ENCODE measurements around the gene TRPM3. TPM values are rescaled to one million over a fixed set of nuclear protein-coding genes. Genes with fewer than 3 reads are reported as not detected.
"Not testable (repeated sequence)": the region's sequence is repeated elsewhere in the genome, so short reads cannot be mapped to it uniquely, and the experiment has no call there.

Gene TRPM3
- polyA plus RNA-seq, 3 donors, result not detected

- Histone ChIP-seq H3K27me3 (ENCODE audit: control insufficient read depth in 2 of 2, insufficient read depth in 2 of 2, low read length in 2 of 2) (no peaks in the 10 kb centered on the region), H3K4me1 (ENCODE audit: control insufficient read depth in 1 of 2, insufficient read depth in 2 of 2, low read length in 2 of 2) (no peaks in the 10 kb centered on the region), H3K4me3 (replicated peaks in 1 of 3; ENCODE audit: low read depth in 2 of 3, low read length in 3 of 3) (no peak overlapping the region), H3K36me3 (replicated peaks in 1 of 2; ENCODE audit: control insufficient read depth in 1 of 2, insufficient read depth in 2 of 2, low read length in 2 of 2) (no peaks in the 10 kb centered on the region), H2AFZ (ENCODE audit: insufficient read depth, low read depth, low read length, poor library complexity, severe bottlenecking) (no peak overlapping the region), H3K9me3 (replicated peaks in 1 of 2; ENCODE audit: control insufficient read depth in 1 of 2, insufficient read depth in 1 of 2, low read length in 2 of 2) (no peaks in the 10 kb centered on the region), H3K9ac (ENCODE audit: insufficient read depth, low read length, poor library complexity, severe bottlenecking) (no peak overlapping the region), H3K4me2 (replicated peaks; ENCODE audit: extremely low read depth, low read length, poor library complexity, severe bottlenecking) (no peak overlapping the region), H3K27ac (ENCODE audit: low read depth in 1 of 2, low read length in 2 of 2) (no peak overlapping the region), H4K20me1 (ENCODE audit: insufficient read depth, low read length) (no peaks in the 10 kb centered on the region), H3K79me2 (ENCODE audit: insufficient read depth, low read length) (no peaks in the 10 kb centered on the region)
- intact Hi-C loops (cut with micrococcal nuclease), result no loop called here
- Mint-ChIP-seq H3K9me3 (peaks cover 0 to 9% (median 0%) of the 10 kb centered on the region in 7 donors), H3K27ac (no peak overlapping the region), H3K27me3 (ENCODE audit: low read depth in 3 of 3) (peaks cover 0 to 2% (median 2%) of the 10 kb centered on the region in 3 donors), H3K36me3 (no peaks in the 10 kb centered on the region), H3K4me3 (no peak overlapping the region), H3K4me1 (no peaks in the 10 kb centered on the region)
- no peak for TF ChIP-seq CTCF (IDR thresholded peaks at IDR 0.05)
- no CpG with 5 or more reads among the region's 1 CpG for WGBS (ENCODE audit: insufficient coverage)
- no peak for DNase-seq
These were observed 149.7 kb downstream of the TRPM3 start for GRCh38 chr9:70971723-70972122.

- H3K27me3 Mint-ChIP-seq (ENCODE audit: low read depth in 3 of 3); H3K9me3 ChIP-seq (replicated peaks in 1 of 2; ENCODE audit: control insufficient read depth in 1 of 2, insufficient read depth in 1 of 2, low read length in 2 of 2); intact Hi-C loops (cut with micrococcal nuclease); H3K27me3 ChIP-seq (ENCODE audit: control insufficient read depth in 2 of 2, insufficient read depth in 2 of 2, low read length in 2 of 2); H3K27ac Mint-ChIP-seq; H3K79me2 ChIP-seq (ENCODE audit: insufficient read depth, low read length); H3K4me2 ChIP-seq (replicated peaks; ENCODE audit: extremely low read depth, low read length, poor library complexity, severe bottlenecking); H3K4me1 ChIP-seq (ENCODE audit: control insufficient read depth in 1 of 2, insufficient read depth in 2 of 2, low read length in 2 of 2); H3K9ac ChIP-seq (ENCODE audit: insufficient read depth, low read length, poor library complexity, severe bottlenecking); DNase-seq; H3K9me3 Mint-ChIP-seq; H3K27ac ChIP-seq (ENCODE audit: low read depth in 1 of 2, low read length in 2 of 2); H4K20me1 ChIP-seq (ENCODE audit: insufficient read depth, low read length); H3K4me3 Mint-ChIP-seq; H3K36me3 ChIP-seq (replicated peaks in 1 of 2; ENCODE audit: control insufficient read depth in 1 of 2, insufficient read depth in 2 of 2, low read length in 2 of 2); H3K4me3 ChIP-seq (replicated peaks in 1 of 3; ENCODE audit: low read depth in 2 of 3, low read length in 3 of 3); H2AFZ ChIP-seq (ENCODE audit: insufficient read depth, low read depth, low read length, poor library complexity, severe bottlenecking); H3K4me1 Mint-ChIP-seq; H3K36me3 Mint-ChIP-seq: not testable (repeated sequence)
- no CpG with 5 or more reads among the region's 3 CpGs for WGBS (ENCODE audit: insufficient coverage)
These were observed 155.0 kb downstream of the TRPM3 start for GRCh38 chr9:70966380-70966779.

Measured in CD14-positive monocyte (primary cell).